CD14-positive monocyte (primary cell): ENCODE data around the gene MED13L. TPM values are rescaled to one million over a fixed set of nuclear protein-coding genes. Genes with fewer than 3 reads are reported as not detected.

ENCODE experiments used
- DNase-seq, 3 donors: peaks; one replicate each; pipeline ENCODE4 v3.0.0-alpha.2; 2011 to 2022
- H2AFZ ChIP-seq: 2 replicates; pipeline ENCODE4 v1.6.0; 2012; ENCODE audit warnings: mild to moderate bottlenecking, low read depth, low read length, inconsistent platforms; ENCODE audit not compliant: insufficient read depth, poor library complexity, severe bottlenecking
- H3K27ac ChIP-seq, 2 donors: 1 replicate in 1 of 2; 2 replicates in 1 of 2; pipeline ENCODE4 v1.5.1; 2012 to 2013; ENCODE audit warnings: low read length in 2 of 2, control low read depth in 1 of 2, inconsistent platforms in 1 of 2, low read depth in 1 of 2, mild to moderate bottlenecking in 1 of 2
- H3K27me3 ChIP-seq, 2 donors: one replicate each; pipeline versions ENCODE4 v1.6.0 to v1.6.1; 2011 to 2013; ENCODE audit warnings: low read length in 2 of 2; ENCODE audit not compliant: control insufficient read depth in 2 of 2, insufficient read depth in 2 of 2
- H3K36me3 ChIP-seq, 2 donors: replicated peaks in 1 of 2; 1 replicate in 1 of 2; 2 replicates in 1 of 2; pipeline versions ENCODE4 v1.5.1 to v1.6.1; 2012 to 2013; ENCODE audit warnings: low read length in 2 of 2, control low read depth in 1 of 2, inconsistent platforms in 1 of 2, mild to moderate bottlenecking in 1 of 2; ENCODE audit not compliant: insufficient read depth in 2 of 2, control insufficient read depth in 1 of 2
- H3K4me1 ChIP-seq, 2 donors: 1 replicate in 1 of 2; 2 replicates in 1 of 2; pipeline versions ENCODE4 v1.5.1 to v1.6.1; 2012 to 2013; ENCODE audit warnings: low read length in 2 of 2, control low read depth in 1 of 2, inconsistent platforms in 1 of 2, mild to moderate bottlenecking in 1 of 2, moderate library complexity in 1 of 2; ENCODE audit not compliant: insufficient read depth in 2 of 2, control insufficient read depth in 1 of 2
- H3K4me2 ChIP-seq: replicated peaks from 2 replicates; pipeline ENCODE3; 2012; ENCODE audit warnings: low read length, moderate library complexity, mild to moderate bottlenecking; ENCODE audit not compliant: poor library complexity, severe bottlenecking; ENCODE audit errors: extremely low read depth
- H3K4me3 ChIP-seq, 3 experiments: fragments of 200-600 bp in 1 of 3; sonication (generic) in 1 of 3; replicated peaks in 1 of 3; 1 replicate in 2 of 3; 2 replicates in 1 of 3; pipeline ENCODE4 v1.5.1; 2011 to 2013; ENCODE audit warnings: low read length in 3 of 3, mild to moderate bottlenecking in 3 of 3, control low read depth in 2 of 3, low read depth in 2 of 3, inconsistent platforms in 1 of 3, moderate library complexity in 1 of 3
- H3K79me2 ChIP-seq: 2 replicates; pipeline ENCODE4 v1.6.0; 2012; ENCODE audit warnings: mild to moderate bottlenecking, control low read depth, inconsistent platforms, low read length, moderate library complexity; ENCODE audit not compliant: insufficient read depth
- H3K9ac ChIP-seq: 2 replicates; pipeline ENCODE4 v1.6.0; 2017; ENCODE audit warnings: low read length, mild to moderate bottlenecking; ENCODE audit not compliant: insufficient read depth, poor library complexity, severe bottlenecking
- H3K9me3 ChIP-seq, 2 donors: replicated peaks in 1 of 2; 1 replicate in 1 of 2; 2 replicates in 1 of 2; pipeline versions ENCODE4 v1.5.1 to v1.6.1; 2012 to 2013; ENCODE audit warnings: low read length in 2 of 2, control low read depth in 1 of 2; ENCODE audit not compliant: control insufficient read depth in 1 of 2, insufficient read depth in 1 of 2
- H4K20me1 ChIP-seq: 2 replicates; pipeline ENCODE4 v1.6.0; 2012; ENCODE audit warnings: mild to moderate bottlenecking, low read length, control low read depth, moderate library complexity; ENCODE audit not compliant: insufficient read depth
- H3K27ac Mint-ChIP-seq, 7 donors: one replicate each; pipeline ENCODE4 v1.8.0; 2020; ENCODE audit warnings: mild to moderate bottlenecking in 7 of 7, mixed read lengths in 7 of 7, moderate library complexity in 6 of 7, inconsistent platforms in 2 of 7
- H3K27me3 Mint-ChIP-seq, 3 donors: one replicate each; pipeline ENCODE4 v1.8.0; 2021 to 2022; ENCODE audit warnings: low read depth in 3 of 3, mild to moderate bottlenecking in 3 of 3, mixed read lengths in 3 of 3, moderate library complexity in 3 of 3, inconsistent platforms in 1 of 3
- H3K36me3 Mint-ChIP-seq, 2 donors: one replicate each; pipeline ENCODE4 v1.8.0; 2020; ENCODE audit warnings: mixed read lengths in 2 of 2, inconsistent platforms in 1 of 2, mild to moderate bottlenecking in 1 of 2
- H3K4me1 Mint-ChIP-seq: one replicate; pipeline ENCODE4 v1.8.0; 2020; ENCODE audit warnings: mild to moderate bottlenecking, mixed read lengths
- H3K4me3 Mint-ChIP-seq, 2 donors: one replicate each; pipeline ENCODE4 v1.8.0; 2020; ENCODE audit warnings: mild to moderate bottlenecking in 2 of 2, mixed read lengths in 2 of 2, moderate library complexity in 1 of 2
- H3K9me3 Mint-ChIP-seq, 7 donors: one replicate each; pipeline ENCODE4 v1.8.0; 2020 to 2022; ENCODE audit warnings: mixed read lengths in 7 of 7, mild to moderate bottlenecking in 6 of 7, moderate library complexity in 6 of 7, inconsistent platforms in 2 of 7
- CTCF ChIP-seq: fragments of 200-600 bp; IDR thresholded peaks from one replicate; pipeline ENCODE4 v1.8.0; 2022; ENCODE audit warnings: antibody characterized with exemption, mild to moderate bottlenecking
- WGBS: methylation state at CpG from one replicate; pipeline ENCODE4 v1.1.5; 2013; ENCODE audit warnings: missing lambda C conversion rate; ENCODE audit not compliant: insufficient coverage; 5-methylcytosine and 5-hydroxymethylcytosine counted together
- intact Hi-C, 2 donors: fragments of 100-400 bp; cut with micrococcal nuclease; formaldehyde crosslinking; loops; one replicate each; pipeline versions ENCODE4 v1.15.0 to v1.15.1; 2023
- polyA plus RNA-seq, 3 donors: library from polyadenylated mRNA; depleted of rRNA in 1 of 3; unstranded in 2 of 3; stranded (reverse) in 1 of 3; fragments of 300-500 nt in 2 of 3; fragments of >200 nt in 1 of 3; fragmentation: Illumina TruSeq in 2 of 3; gene quantifications; 1 replicate in 2 of 3; 2 replicates in 1 of 3; pipeline ENCODE4 v1.2.3, GENCODE V29; 2012 to 2021

The MED13L gene
- polyA plus RNA-seq, 3 donors = 4.4 to 42.0 (median 7.5) TPM

- no peak overlapping the region for H3K9ac ChIP-seq
- H3K27me3 ChIP-seq = no peaks in the 10 kb centered on the region
- no peaks in the 10 kb centered on the region for H3K9me3 ChIP-seq
- H3K4me3 Mint-ChIP-seq = no peak overlapping the region
- peaks cover 58 to 59% of the 10 kb centered on the region in 2 donors for H3K4me1 ChIP-seq
- no peaks in the 10 kb centered on the region for H3K9me3 Mint-ChIP-seq
- no peak for DNase-seq
- H3K4me3 ChIP-seq = no peak overlapping the region
- H3K27ac ChIP-seq = no peak overlapping the region
- peaks cover 0 to 1% of the 10 kb centered on the region in 2 donors for H3K36me3 Mint-ChIP-seq
- no peaks in the 10 kb centered on the region for H3K36me3 ChIP-seq
- no peak for TF ChIP-seq CTCF
- H3K27ac Mint-ChIP-seq = no peak overlapping the region
- peaks cover 0 to 8% (median 0%) of the 10 kb centered on the region in 3 donors for H3K27me3 Mint-ChIP-seq
- no peaks in the 10 kb centered on the region for H3K79me2 ChIP-seq
- no peaks in the 10 kb centered on the region for H4K20me1 ChIP-seq
- intact Hi-C loops = no loop called here
- H3K4me2 ChIP-seq = no peak overlapping the region
- no peak overlapping the region for H2AFZ ChIP-seq
- 96% methylated on average over 3 of the region's 6 CpGs for WGBS
- peaks cover 62% of the 10 kb centered on the region for H3K4me1 Mint-ChIP-seq
Measured at GRCh38 chr12:116321913-116322312, 44.4 kb upstream of the MED13L start.

GRCh38 chr12:116320791-116321217 is 43.3 kb upstream of the MED13L start:
- no peak overlapping the region for H2AFZ ChIP-seq
- no peak for TF ChIP-seq CTCF
- H3K4me3 ChIP-seq = peak overlapping the region in 1 of 3 experiments; percentile 60
- H3K36me3 ChIP-seq = no peaks in the 10 kb centered on the region
- Mint-ChIP-seq H3K4me3 (no peak overlapping the region), H3K27ac (peak overlapping the region in 4 of 7 donors; percentile 77 to 92 (median 88)), H3K4me1 (peaks cover 67% of the 10 kb centered on the region), H3K27me3 (peaks cover 0 to 8% (median 0%) of the 10 kb centered on the region in 3 donors), H3K36me3 (peaks cover 0 to 1% of the 10 kb centered on the region in 2 donors), H3K9me3 (no peaks in the 10 kb centered on the region)
- H3K79me2 ChIP-seq = no peaks in the 10 kb centered on the region
- H3K27ac ChIP-seq = peak overlapping the region in 1 of 2 donors; percentile 69
- no peaks in the 10 kb centered on the region for H3K9me3 ChIP-seq
- peak overlapping the region; percentile 63 for H3K4me2 ChIP-seq
- H3K9ac ChIP-seq = no peak overlapping the region
- H4K20me1 ChIP-seq = no peaks in the 10 kb centered on the region
- intact Hi-C loops = no loop called here
- 89% methylated on average over 1 of the region's 2 CpGs for WGBS
- DNase-seq = no peak
- no peaks in the 10 kb centered on the region for H3K27me3 ChIP-seq
- peaks cover 58% of the 10 kb centered on the region in 2 donors for H3K4me1 ChIP-seq
